Activated B cell treated with CpG ODN at 0.5 μM for 24 hours (primary cell): ENCODE data around the gene CASKIN1. TPM values are rescaled to one million over a fixed set of nuclear protein-coding genes. Genes with fewer than 3 reads are reported as not detected.

Experiments used
- ATAC-seq: fragments of 200-7000 bp; cut with Tn5 transposase; one replicate; pipeline ENCODE4 v1.10.0; 2021; ENCODE audit warnings: low read depth, mild to moderate bottlenecking, moderate library complexity
- CTCF ChIA-PET: fragments of 350-600 bp; sonication (Branson Sonifier 250); formaldehyde crosslinking; loops from one replicate; lab custom pipeline; 2021; ENCODE audit warnings: antibody characterized with exemption; lab: Charles Lee
- POLR2A ChIA-PET: fragments of 350-600 bp; sonication (Branson Sonifier 250); formaldehyde crosslinking; loops from one replicate; lab custom pipeline; 2021; ENCODE audit warnings: antibody characterized with exemption; lab: Charles Lee
- DNase-seq: peaks from one replicate; pipeline ENCODE4 v3.0.0; 2022
- H3K27ac Mint-ChIP-seq: one replicate; pipeline ENCODE4 v1.8.0; 2020; ENCODE audit warnings: mixed read lengths
- H3K27me3 Mint-ChIP-seq: one replicate; pipeline ENCODE4 v1.8.0; 2021; ENCODE audit warnings: mixed read lengths
- H3K36me3 Mint-ChIP-seq: one replicate; pipeline ENCODE4 v1.8.0; 2021; ENCODE audit warnings: low read depth, mixed read lengths
- H3K4me1 Mint-ChIP-seq: one replicate; pipeline ENCODE4 v1.8.0; 2021; ENCODE audit warnings: mixed read lengths
- H3K4me3 Mint-ChIP-seq: one replicate; pipeline ENCODE4 v1.8.0; 2020; ENCODE audit warnings: mild to moderate bottlenecking, mixed read lengths
- H3K9me3 Mint-ChIP-seq: one replicate; pipeline ENCODE4 v1.8.0; 2020; ENCODE audit warnings: mixed read lengths
- intact Hi-C: fragments of 100-400 bp; cut with micrococcal nuclease; formaldehyde crosslinking; loops from one replicate; pipeline ENCODE4 v1.15.1; 2024
- total RNA-seq: library from RNA; stranded (reverse); gene quantifications from 2 replicates; pipeline ENCODE4 v1.2.3, GENCODE V29; 2022
- TF ChIP-seq, protein P1 (sequence below): fragments of 200-600 bp; IDR thresholded peaks from one replicate; pipeline ENCODE4 v1.8.0; 2022; ENCODE audit warnings: antibody characterized with exemption, mild to moderate bottlenecking

The CASKIN1 gene
- total RNA-seq, 1 donor from 2014 or later: not detected

DNA sequence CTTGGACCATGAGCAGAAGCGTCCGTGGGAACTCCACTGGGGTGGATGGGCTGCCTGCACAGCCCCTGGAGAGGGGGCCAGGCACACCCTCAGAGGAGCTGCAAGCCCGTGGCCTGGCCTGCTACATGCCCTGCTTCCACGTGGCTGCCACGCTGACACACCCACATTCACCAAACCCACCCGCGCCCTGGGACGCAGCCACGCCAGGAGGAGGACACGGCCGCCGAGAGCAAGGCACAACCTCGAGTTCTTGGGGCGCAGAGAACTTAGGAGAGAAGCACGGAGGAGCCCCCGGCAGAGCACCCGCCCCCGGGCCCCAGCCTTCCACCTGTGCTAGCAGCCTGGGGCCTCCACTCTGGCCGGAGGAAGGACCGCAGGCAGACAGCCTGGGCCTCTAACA is 18.8 kb downstream of the CASKIN1 start:
- Mint-ChIP-seq H3K4me1 (no peaks in the 10 kb centered on the region), H3K36me3 (peaks cover 32% of the 10 kb centered on the region), H3K27ac (no peak overlapping the region), H3K27me3 (no peaks in the 10 kb centered on the region), H3K9me3 (no peaks in the 10 kb centered on the region), H3K4me3 (no peak overlapping the region)
- ChIA-PET POLR2A (no interaction called here), CTCF (no interaction called here)
- no peak for DNase-seq
- intact Hi-C loops: no loop called here
- TF ChIP-seq, protein P1, sequence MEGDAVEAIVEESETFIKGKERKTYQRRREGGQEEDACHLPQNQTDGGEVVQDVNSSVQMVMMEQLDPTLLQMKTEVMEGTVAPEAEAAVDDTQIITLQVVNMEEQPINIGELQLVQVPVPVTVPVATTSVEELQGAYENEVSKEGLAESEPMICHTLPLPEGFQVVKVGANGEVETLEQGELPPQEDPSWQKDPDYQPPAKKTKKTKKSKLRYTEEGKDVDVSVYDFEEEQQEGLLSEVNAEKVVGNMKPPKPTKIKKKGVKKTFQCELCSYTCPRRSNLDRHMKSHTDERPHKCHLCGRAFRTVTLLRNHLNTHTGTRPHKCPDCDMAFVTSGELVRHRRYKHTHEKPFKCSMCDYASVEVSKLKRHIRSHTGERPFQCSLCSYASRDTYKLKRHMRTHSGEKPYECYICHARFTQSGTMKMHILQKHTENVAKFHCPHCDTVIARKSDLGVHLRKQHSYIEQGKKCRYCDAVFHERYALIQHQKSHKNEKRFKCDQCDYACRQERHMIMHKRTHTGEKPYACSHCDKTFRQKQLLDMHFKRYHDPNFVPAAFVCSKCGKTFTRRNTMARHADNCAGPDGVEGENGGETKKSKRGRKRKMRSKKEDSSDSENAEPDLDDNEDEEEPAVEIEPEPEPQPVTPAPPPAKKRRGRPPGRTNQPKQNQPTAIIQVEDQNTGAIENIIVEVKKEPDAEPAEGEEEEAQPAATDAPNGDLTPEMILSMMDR: no peak
- no peak for ATAC-seq

DNA sequence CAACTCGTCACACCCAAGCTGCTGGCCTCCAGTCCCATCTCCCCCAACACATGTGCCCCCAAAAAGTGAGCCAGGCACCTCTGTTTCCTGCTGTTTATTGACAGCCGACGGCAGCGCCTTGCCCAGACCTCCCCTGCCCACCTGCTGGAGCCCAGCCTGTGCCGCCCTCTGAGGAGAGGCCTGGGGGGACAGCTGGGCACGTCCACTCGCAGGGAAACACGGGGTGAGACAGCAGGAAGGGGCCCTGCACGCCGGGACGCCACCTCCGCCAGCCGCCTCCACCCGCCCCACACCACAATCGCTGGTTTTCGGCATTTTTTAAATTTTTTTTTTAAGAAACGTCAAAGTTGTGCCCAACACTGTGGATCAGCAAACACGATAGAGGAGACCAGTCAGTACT is 19.3 kb downstream of the CASKIN1 start:
- TF ChIP-seq, protein P1: no peak
- ATAC-seq: no peak
- Mint-ChIP-seq H3K4me3 (no peak overlapping the region), H3K9me3 (no peaks in the 10 kb centered on the region), H3K4me1 (no peaks in the 10 kb centered on the region), H3K36me3 (peaks cover 32% of the 10 kb centered on the region), H3K27ac (no peak overlapping the region), H3K27me3 (no peaks in the 10 kb centered on the region)
- ChIA-PET CTCF (no interaction called here), POLR2A (no interaction called here)
- DNase-seq: no peak
- intact Hi-C loops: no loop called here

DNA sequence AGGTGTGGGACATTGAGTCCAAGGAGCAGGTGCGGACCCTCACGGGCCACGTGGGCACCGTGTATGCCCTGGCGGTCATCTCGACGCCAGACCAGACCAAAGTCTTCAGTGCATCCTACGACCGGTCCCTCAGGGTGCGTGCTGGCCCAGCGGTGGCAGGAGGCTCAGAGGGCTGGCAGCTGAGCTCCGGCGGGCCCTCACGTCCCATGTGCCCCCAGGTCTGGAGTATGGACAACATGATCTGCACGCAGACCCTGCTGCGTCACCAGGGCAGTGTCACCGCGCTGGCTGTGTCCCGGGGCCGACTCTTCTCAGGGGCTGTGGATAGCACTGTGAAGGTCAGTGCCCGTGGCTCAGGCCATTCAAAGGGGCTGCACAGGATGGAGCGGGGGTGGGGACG is 20.4 kb downstream of the CASKIN1 start:
- no peaks in the 10 kb centered on the region for H3K4me1 Mint-ChIP-seq
- peaks cover 36% of the 10 kb centered on the region for H3K36me3 Mint-ChIP-seq
- DNase-seq (no peak), ATAC-seq (no peak)
- H3K27me3 Mint-ChIP-seq: no peaks in the 10 kb centered on the region
- ChIA-PET POLR2A (interaction anchor here (0.6 kb wide), 1 partner anchor 20 kb away, joined by 3 read pairs; no protein-coding TSS in a partner anchor), CTCF (no interaction called here)
- intact Hi-C loops: no loop called here
- no peak overlapping the region for H3K4me3 Mint-ChIP-seq
- H3K9me3 Mint-ChIP-seq: no peaks in the 10 kb centered on the region
- TF ChIP-seq, protein P1: no peak
- no peak overlapping the region for H3K27ac Mint-ChIP-seq

DNA sequence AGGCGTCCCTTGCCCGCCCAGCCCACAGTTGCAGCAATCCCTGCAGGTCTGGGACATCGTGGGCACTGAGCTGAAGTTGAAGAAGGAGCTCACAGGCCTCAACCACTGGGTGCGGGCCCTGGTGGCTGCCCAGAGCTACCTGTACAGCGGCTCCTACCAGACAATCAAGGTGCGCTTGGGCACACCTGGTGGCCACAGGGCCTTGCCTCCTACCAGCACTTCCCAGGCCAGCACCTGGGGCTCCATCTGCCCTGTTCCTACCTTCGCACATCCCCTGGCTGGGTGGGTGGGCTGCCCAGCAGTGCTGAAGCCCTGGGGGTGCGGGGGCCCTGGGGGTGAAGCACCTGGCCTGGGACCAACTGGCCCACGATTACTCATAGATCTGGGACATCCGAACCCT is 21.0 kb downstream of the CASKIN1 start:
- Mint-ChIP-seq H3K27ac (no peak overlapping the region), H3K9me3 (no peaks in the 10 kb centered on the region), H3K4me3 (no peak overlapping the region), H3K4me1 (no peaks in the 10 kb centered on the region), H3K36me3 (peaks cover 36% of the 10 kb centered on the region), H3K27me3 (no peaks in the 10 kb centered on the region)
- ATAC-seq (no peak), DNase-seq (no peak)
- CTCF ChIA-PET: no interaction called here
- TF ChIP-seq, protein P1: no peak
- intact Hi-C loops: no loop called here
- POLR2A ChIA-PET: no interaction called here

DNA sequence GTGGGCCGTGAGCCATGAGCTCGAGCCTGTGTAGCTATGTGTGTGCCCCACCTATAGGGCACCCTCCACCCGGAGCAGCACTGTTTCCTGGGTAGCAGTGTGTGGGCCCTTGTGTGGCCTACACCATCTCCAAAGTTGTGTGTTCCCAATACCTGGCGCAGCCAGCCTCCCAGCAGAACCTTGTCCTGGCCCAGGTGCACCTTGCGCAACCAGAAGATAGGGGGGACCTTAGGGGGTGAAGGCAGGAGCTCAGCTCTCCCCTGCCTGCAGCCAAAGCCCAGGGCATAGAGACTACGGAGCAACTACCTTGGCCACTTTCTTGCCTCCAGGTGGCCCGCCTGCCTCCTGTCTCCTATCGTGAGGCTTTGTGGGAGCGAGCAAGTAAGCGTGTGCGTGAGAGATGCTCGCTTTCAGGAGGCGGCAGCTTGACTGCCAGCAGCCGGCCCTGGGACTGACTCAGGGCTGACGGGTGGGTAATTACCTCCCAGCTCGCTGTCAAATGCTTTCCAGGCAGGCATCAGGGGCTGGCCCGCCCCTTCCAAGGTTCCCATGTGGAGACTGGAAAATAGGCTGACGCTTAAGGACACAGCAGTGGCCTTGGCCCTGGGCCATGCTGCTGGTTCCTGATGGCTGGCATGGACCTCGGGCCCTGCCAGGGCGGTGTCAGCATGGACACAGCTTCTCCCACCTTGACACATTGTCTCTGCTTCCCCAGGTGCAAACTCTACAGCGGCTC is 21.8 kb downstream of the CASKIN1 start:
- DNase-seq (no peak), ATAC-seq (no peak)
- TF ChIP-seq, protein P1: no peak
- Mint-ChIP-seq H3K27me3 (no peaks in the 10 kb centered on the region), H3K4me3 (no peak overlapping the region), H3K27ac (no peak overlapping the region), H3K36me3 (peaks cover 37% of the 10 kb centered on the region), H3K4me1 (no peaks in the 10 kb centered on the region), H3K9me3 (no peaks in the 10 kb centered on the region)
- CTCF ChIA-PET: no interaction called here
- POLR2A ChIA-PET: interaction anchor here (0.6 kb wide), 1 partner anchor 20 kb away, joined by 3 read pairs; no protein-coding TSS in a partner anchor
- intact Hi-C loops: no loop called here
